Cerebellar cortex (tissue), 1 donor: ENCODE results near the gene KCNA2.

Experiments used
- DNase-seq: peaks from one replicate; pipeline ENCODE4 v3.0.0-alpha.2; 2015; ENCODE audit warnings: low spot score

Gene KCNA2

DNA sequence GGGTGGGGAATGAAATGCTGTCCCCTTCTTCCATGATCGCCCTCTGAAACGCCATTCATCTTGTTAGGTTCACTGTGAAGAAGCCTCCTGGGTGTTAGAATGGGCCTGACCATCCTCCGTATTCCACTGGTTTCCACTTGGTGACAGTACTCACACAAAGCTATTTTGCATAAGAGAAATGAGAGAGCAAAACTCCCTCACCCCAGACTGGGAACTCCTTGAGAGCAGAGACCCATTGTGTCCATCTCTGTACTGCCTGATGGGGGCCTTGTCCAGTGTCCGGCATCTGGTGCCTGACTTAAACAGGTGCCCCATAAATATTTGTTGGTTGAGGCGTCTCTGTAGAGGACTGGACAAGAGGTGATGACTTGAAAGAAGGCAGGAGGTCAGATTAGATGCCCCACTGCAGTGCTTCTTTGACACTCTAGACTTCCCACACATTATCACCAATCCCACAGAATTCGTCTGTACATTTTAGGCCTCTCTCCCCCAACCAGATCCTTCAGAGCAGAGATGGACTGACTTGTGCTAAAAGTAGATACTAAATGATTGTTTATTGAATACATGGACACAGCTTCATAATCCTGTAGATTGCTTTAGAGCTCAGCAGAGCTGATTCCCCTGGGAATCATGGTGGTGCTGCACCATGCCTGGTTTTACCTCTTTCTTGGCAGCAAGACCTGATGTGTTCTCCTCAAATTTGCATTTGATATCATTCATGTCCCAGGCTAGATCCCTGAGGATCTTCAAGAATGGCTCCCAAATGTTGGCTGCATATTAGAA, 22.4 kb upstream of the KCNA2 start:
- DNase-seq: no peak

DNA sequence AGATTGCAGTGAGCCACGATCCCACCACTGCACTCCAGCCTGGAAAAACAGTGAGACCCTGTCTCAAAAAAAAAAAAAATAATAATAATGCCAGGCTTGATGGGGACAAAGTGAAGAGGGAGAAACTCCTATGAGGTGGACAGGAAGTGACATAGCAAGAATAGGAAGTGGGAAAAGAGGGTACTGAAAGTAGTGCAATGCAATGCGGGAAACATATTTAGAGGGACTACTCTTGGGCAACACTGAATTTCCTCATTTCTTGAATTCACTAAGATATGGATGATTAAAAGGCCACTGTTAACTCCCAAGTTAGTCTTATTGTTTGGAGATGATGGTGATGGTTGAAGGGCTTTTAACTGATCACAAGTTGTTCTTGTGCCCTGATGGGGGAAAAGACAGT, 21.6 kb upstream of the KCNA2 start:
- no peak for DNase-seq

DNA sequence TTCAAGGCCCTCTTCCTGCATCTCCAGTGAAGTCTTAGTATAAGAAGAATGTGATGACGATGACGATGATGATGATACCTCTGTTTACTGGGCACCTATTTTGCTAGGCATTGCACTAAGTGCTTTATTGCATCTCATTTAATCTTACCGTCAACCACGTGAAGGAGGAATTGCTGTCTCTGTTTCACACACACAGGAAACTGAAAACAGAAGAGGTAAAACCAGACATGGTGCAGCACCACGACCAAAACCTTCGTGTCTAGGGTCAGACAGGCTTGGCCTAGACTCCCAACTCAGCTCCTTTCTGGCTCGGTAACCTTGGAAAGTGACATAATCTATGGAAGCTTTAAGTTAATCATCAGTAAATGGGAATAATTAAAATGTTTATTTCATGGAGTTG, 20.7 kb upstream of the KCNA2 start:
- no peak for DNase-seq

DNA sequence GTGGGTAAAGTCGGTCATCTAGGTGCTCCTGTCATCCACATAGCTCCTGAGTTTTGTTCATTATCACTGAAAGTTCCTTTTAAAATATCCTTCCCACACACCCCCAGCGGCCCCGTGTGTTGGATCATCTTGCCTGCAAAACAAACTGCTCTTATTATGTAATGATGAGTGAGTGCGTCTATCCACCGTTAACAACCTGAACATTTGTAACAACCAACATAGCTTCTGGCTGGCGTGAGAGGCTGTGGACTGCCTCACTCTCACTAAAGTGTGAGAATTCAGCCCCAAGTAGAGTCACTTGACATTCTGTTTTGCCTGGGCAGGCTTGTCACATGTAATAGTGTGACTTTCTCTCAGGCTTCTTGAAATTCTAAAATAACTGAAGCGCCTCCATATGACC, 14.5 kb upstream of the KCNA2 start:
- DNase-seq: no peak

DNA sequence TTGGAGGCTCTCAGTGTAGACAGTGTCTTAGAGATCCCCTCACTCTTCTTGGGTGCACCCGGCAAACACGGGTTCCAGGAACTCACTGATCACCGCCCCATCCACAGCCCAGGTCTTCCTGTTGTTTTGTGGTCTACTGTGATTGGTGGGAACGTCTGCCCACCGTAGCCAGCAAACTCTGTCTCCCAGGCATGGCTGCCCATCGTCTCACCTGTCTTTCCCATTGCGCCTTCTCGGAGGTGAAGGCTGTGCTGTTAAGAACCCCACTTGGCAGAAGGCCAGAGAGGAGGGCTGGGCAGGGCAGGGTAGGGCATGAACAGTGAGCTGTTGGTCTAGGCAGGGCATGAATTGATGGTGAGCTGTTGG, 14.1 kb upstream of the KCNA2 start:
- no peak for DNase-seq

DNA sequence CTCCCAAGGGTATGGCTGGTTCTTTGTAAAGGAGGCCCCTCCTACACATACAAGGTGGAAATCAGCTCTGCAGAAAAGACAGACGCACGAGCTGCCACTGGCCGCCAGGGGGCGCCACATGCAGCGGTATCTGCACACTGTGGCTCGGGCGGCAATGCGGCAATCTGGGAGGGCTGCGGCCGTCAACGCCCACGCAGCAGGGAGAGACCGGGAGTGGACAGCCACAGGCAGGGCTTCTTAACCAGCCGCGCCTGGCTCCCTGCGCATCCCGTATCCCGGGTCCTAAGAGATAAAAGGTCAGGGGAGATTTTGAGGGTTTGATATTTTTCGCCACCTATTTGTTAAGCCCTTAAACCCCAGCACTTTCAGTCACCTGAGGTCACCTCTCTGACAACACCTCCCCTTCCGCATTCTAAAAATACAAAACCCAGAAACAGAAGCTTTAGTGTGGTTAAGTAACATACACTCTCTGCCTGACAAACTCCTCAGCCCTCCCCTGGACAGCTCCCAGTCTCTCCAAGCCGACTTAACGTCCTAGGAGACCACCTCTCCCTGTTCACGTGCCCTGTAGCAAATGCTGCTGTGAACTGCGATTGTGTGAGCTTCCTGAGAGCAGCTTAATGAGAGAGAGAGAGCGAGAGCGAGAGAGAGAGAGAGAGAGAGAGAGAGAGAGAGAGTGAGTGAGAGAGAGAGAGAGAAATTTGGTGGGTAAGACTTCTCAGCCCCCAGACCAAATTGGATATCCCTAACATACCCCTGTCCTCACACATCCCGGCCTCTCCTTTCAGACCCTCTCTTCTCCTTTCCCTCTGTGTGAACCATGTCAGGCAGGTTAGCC, 13.5 kb upstream of the KCNA2 start:
- peak; percentile 85 for DNase-seq

DNA sequence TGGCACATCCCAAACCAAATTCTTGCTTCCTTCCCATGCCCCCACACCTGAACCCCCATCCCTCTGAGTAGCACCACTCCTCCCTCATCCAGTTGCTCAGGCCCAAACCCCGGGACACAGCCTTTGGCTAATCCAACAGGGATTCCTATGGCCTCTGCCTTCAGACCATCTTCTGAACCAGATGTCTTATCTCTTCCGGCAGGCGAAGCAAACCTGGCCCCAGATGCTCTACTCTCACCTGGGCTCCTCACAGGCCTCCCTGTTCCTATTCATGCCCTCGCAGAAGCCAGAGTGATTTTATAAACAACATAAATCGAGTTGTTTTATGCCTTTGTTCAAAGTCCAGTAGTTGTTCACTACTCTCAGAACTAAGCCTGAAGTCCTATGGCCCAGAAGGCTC, 12.5 kb upstream of the KCNA2 start:
- no peak for DNase-seq

DNA sequence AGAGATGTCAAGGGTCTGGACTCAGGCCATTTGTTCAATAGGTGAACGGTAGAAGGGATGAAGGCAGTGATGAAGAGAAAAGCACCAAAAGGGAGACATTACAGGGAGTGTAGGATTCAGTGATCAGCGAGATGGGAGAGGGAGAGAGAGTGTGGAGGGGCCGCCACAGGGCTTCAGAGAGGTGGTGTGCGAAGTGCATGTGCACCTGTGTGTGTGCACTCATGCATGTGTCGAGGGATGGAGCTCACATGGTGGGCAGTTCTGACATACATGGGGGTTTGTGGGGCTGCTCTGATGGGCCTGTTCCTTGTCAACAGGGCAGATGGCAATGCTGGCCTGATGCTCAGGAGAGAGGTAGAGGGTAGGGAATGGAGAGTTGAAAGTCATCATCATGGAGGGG, 11.4 kb upstream of the KCNA2 start:
- DNase-seq: no peak

DNA sequence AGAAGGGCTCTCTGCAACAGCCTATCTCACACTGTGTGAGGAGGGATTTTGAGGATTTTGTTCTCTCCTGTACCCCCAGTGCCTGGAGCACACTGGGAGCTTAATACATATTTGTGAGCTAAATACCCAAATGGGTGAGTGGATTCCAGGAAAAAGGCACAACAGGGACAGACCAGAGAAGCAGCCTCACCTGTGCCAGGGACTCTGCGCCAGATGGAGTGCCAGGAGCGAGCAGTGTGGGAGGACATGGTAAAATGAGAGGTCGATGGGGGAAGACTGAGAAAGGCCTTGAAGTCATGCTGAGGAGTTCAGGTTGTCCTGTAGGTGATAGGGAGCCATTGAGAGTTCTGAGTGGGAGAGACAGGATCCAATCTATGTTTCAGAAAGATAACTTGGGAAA, 11.0 kb upstream of the KCNA2 start:
- DNase-seq: peak; percentile 52

DNA sequence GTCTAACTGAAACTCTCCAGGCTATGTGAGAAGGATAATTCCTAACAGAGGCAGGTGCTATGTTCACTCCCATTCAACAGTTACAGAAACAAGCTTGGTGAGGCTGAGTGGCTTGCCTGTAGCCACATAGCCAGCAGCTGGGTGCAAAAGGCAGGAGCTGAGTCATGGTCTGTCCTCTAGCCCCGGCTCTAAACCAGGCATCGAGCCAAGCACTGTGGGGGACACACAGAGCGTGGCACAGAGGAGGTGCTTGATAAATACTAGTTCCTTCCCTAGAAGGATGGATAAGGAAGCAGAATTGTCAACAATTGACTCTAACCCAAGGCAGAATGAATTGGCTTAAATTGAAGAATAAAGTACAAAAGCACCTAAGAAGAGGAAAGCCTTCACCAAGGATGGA, 10.4 kb upstream of the KCNA2 start:
- no peak for DNase-seq

DNA sequence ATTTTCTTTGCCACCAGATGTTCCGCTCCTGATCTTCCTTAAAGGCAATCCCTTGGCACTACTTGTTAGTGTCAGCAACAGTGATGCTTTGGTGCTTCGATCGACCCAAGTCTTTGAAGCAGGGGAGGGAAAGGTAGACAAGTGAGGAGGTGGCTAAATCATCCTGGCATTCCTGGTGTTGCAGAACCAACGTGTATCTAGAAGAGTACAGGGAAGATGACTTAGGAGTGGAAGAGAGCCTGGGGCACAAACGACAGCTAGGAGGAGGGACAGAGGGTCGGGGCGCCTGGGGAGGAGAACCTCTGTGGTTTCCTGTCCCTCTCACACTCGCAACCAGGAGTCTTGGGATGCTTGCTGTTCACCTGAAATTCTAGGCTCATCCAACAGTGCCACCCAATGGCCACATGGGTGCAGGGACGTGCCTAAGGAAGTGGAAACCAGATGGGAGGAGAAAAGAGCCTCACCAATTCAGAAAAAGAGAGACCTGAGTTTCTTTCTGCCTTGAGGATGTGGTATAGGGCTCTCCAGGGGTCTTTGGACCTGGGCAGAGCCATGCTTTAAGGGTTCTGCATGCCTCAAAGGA, 9.5 kb upstream of the KCNA2 start:
- DNase-seq: peak; percentile 93

DNA sequence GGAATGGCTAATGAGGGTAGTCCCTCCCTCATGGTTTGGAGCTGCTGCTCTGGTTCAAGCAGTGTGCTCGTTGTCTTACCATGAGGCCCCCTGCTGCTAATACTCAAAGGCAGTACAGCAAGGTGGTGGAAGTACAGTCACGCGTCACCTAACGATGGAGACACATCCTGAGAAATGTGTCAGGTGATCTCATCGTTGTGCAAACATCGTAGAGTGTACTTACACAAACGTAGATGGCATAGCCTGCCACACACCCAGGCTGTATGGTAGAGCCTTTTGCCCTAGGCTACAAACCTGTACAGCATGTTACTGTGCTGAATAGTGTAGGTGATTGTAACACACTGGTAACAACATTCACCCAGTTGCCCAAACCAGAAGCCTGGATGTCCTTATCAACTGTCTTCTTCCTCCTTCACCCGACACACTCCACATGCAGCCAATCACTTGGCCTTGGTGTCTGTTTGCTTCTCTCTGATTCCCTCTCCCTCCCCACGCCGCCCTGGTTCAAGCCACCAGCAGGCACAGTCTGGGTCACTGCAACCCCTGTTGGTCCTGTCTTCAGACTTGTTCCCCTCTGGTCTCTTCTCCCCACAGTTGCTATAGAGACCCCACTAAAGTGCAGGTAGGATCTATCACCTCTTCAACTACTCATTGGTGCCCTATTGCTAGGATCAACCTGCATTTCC, 6.0 kb upstream of the KCNA2 start:
- no peak for DNase-seq

DNA sequence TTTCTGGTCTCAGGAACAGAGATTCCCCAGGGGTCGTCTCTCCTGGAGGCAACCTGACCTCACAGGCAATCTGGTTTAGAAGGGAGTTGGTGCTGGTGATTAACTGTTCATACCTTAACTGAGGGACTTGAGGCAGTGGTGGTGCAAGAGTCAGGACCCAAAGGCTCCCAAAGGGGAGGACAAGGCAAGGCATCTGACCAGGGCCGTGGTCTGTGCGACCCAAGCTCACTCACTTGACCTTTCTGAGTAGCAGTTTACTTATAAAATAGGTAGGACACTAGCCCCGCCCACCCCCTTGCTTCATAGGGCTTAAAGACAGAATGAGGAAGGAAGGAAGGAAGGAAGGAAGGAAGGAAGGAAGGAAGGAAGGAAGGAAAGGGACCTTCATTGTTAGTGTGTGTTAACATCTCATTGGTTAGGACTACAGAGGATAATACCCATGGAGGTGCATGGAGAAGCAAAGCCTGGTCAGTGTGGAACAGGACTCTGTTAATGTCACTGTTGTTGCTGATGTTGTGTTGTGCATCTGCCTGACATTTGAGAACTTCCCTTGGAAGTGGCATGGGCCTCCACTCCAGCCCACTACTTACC, 4.6 kb upstream of the KCNA2 start:
- DNase-seq: no peak

DNA sequence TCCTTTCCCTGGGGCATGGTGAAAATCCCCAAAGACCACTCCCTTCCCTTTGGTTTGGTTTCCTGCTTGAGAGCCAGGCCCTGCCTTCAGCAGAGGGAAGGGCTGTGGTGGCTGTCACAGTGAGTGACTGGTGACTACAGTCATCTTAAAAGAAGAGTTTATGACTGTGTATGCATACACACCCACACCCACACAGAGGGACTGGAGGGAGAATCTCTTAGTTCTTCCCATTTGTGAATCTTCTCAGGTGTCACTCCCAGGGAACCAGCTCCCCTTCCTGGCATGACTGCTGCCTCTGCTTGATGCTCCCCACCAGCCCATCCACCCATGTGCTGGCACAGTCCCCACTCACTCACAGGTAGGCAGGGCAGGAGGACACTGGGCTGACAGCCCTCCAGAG, 3.9 kb upstream of the KCNA2 start:
- no peak for DNase-seq

DNA sequence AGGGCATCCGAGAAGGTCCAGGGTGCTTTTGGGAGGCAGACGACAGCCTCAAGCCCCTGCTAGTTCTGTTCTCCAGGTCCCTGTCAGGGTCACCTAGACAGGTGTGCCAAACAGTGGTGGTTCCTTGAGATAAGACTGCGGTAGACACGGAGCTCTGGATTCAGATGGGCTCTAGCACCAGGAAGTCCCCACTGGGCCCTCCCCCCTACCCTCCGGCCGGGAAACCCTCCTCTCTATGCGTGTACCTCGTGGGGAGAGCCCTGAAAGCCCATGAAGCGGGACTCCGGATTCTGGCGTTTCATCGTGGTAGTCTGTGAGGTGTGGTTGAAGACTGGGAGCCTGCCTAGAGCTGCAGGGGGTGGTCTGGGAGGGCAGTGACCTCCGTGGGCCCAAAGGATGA, 2.1 kb upstream of the KCNA2 start:
- DNase-seq: no peak

DNA sequence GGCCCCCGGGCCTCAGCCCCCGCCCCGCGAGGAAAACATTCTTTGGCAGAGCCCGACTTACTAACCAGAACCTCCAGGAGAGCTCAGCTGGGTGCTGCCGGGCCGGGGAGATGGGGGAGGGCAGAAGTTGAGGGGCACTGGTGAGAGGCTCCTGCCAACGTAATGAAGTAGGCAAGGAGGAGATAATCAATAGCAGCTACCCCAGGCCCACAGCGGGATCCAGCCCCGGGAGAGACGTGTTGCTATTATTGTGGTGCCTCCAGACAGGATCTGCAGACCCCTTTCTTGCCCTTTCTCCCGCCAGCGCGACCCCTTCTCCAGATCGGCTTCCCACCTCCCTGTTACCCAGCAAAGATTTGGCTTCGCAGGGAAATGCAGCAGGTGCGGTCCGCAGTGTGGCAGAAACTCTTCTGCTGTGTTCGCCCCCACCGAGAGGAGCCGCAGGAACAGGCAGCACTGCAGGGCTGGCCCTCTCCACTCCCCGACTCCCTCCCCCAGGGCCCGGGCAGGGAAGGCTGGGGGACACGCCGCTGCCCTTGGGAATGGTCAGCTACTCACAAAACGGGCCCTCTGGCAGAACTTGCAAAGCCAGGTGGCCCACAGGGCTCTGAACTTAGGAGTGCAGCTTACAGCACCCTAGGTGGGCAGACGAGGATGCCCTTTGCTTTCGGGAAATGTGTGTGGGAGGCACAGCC, 1.5 kb upstream of the KCNA2 start:
- DNase-seq: no peak

DNA sequence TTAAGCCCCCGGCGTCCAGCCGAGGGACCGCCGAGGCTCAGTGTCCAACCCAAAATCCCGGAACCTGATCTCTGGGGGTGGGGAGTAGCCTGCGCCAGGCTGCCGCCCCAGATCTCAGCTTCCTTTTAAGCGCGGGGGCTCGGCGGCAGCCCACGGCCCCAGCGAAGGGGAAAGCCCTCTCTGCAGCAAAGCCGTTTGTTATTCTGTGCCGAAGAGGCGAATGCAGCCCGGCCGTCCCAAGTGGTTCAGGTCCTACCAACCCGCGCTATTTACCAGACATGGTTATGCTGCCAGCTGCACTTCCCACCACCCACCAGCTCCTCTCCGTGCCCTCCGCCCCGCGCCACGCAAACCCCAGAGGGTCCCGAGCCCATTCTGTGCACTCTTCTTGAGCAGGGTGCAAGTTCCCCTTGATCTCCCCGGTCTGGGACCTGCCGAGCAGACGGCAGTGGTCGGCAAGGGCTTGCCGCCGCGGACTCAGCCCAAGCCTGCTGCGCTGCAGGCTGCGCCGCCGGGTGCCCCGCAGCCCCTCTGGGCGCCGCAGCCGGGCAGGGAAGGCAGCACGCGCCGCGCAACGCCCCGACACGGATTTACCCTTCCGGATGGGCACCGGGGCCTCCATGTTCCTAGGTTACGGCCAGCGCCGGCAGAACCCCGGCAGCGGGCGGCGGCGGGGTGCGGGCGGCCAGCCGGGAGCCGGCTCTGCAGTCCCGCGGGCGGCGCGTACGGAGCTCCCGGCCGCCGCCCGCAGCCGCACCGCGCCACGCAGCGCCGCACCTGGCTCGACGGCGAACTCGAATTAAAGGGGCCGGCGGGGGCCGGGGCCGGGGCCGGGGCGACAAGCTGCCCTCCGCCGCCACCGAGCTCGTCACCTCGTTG, 738 bp upstream of the KCNA2 start:
- DNase-seq: no peak

DNA sequence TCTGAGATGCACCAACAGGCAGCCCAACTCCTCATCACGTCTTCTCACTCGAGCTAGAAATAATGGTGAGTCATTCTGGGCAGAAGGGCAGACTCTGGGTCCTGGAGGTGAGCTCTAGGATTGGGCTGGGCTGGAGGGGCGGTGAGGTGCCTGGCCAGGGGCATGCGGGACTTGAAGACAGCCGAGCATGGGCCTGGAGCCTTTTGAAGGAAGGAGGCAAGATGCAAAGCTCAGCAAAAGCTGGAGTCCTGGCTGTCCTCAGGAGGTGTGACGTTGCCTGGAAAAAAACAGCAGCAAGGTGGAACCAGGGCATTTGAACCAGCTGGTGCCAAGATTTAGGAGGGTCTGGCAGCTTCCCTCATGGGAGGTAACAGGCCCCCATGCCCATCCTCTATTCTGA, 712 bp downstream of the KCNA2 start:
- peak; percentile 58 for DNase-seq

DNA sequence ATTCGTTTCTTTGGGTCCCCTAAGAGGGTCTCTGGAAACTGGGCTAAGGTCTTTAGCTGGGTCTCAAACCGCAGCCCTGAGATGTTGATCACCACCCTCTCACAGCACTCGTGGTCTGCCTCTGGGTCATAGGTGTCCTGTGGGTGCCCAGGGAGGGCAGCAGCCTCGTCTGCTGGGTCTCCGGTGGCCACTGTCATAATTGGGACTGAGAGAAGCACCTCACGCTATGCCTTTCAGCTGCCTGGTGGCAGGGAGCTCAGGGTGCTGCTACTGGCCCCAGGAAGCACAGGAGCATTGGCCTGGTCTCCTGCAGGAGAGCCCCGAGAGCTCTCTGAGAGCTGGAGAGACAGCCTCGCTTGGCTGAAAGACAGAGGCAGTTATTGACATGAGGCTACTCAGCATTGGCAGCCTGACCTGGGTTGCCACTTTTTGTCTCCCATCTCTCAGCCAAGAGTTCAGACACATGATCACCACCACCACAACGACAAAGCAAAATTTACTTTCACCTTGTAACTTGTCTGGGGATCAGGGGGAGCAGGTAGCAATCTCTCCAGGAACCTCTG, 1.5 kb downstream of the KCNA2 start:
- no peak for DNase-seq

DNA sequence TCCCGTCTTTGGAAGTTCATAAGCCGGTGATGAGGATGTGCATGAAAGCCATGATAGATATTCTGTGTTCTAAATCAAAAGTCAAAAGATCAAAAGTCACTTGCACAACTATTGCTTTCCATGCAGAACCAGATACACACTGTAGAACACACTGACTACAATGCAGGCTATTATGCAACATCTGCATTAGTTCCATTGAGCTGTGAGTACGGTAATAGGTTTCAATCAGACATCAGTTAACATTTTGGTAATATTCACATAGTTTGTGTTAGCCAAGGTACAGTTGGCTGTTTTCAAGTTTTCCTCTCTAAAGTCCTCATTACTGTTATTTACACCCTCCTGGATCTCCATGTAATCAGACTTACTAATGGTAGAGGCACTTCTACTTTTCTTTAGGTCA, 3.1 kb downstream of the KCNA2 start:
- no peak for DNase-seq
